LHCN-M2 (cell line): Measurements from ENCODE around the gene SCN4B. TPM values are rescaled to one million over a fixed set of nuclear protein-coding genes. Genes with fewer than 3 reads are reported as not detected.
A peak's percentile ranks its signal among the peaks of the same experiment; 100 is the strongest.

Experiments used
- DNase-seq: peaks from one replicate; pipeline ENCODE4 v3.0.0-alpha.2; 2012; ENCODE audit warnings: low read depth
- total RNA-seq: library from RNA; depleted of rRNA; stranded (reverse); fragments of >200 nt; gene quantifications from 2 replicates; pipeline ENCODE4 v1.2.3, GENCODE V29; 2014

SCN4B gene
- total RNA-seq, 1 experiment from 2014 or later = not detected

DNA sequence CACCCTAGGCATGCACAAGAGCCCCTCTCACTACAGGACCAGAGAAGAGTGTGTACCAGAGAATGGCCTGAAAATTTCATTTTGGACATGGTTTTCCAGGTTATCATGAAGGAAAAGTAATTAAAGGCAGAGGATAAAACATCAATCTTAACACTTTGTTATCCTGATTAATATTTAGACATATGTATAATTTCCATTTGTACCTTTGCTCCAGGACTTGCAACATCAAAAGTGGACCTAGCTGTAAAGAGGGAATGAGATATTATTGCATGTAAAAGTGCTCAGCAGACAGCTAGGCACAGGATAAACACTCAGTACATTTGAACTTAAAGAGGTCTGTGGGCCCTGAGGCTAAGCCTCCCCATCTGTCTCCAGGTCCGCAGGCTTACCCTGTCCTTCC is 2.0 kb upstream of the SCN4B start:
- no peak for DNase-seq

DNA sequence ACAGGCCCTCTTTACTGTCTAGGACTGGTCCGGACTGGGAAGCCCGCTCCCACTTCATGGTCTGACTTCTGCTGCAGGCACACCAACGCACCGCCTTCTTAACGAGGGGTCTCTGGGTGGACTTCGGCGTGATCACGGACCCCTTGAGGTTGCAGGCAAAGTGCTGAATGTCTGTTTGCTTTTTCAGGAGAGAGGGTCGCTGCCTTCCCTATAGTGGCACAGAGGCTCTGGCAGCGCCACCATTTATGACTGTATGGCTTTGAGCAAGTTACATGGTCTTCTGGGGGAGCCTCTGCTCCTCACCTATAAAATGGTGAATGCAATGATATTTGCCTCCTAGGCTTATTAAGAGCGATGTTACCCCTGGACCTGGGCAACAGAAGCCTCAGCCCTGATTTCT is 1.4 kb upstream of the SCN4B start:
- DNase-seq = no peak

DNA sequence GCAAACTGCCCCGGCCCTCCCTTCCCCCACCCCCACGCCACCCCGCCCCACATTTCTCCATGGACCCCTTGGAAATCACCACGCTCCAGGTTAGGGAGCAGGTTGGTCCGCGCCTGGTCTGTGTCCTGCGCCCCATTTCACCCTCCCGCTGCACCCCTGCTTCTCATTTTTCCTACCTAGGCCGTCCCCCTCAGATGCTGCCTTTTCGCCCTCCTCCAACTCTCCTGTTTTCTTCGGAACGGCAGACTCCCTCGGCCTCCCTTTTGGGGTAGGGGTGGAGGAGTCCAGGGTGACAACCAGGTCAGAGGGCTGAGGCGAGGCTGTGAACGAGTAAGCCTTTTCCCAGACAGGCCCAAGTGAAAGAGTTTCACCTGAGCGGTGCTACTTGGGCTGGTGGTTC is 893 bp upstream of the SCN4B start:
- no peak for DNase-seq

DNA sequence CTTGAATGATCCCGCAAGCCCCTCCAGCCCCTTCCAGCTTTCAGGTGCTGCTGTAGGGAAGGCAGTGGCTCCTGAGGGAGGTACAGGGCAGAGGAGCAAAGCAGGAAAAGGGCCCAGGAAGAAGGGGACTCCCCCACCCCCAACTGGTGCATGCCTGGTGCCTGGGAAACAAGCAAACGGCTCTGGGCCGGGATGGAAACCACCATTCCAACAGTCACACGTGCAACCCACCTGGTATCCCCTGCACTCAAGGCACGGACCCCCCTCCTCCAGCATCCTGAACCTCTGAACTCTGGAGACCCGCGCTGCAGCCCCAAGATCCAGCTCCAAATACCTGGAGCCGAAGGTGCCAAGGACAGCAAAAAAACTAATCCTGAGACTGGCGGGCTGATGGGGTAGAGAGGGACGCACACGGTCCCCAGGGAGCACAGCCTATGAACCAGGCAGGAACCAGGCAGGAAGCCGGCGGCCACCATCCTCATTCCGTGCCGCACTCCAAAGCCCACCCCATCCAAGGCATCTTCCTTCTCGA is 537 bp downstream of the SCN4B start:
- DNase-seq = no peak

DNA sequence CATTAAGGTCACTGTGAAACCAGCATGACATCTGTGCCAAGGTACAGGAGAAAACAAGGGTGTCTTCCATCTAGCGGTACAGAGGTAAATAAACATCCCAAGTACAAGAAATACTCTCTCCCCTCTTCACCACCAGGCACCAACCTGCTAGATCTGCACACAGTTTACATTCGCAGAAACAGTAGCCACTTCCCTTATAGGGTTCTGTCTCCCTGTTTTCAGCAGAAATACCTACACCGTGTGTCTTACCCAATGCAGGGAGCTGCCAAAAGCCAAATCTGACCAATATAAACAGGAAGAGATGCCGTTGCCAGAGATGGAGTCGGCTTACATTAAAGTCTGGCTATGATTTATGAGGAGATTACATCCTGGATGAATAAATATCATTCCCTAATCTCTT is 1.2 kb downstream of the SCN4B start:
- no peak for DNase-seq

DNA sequence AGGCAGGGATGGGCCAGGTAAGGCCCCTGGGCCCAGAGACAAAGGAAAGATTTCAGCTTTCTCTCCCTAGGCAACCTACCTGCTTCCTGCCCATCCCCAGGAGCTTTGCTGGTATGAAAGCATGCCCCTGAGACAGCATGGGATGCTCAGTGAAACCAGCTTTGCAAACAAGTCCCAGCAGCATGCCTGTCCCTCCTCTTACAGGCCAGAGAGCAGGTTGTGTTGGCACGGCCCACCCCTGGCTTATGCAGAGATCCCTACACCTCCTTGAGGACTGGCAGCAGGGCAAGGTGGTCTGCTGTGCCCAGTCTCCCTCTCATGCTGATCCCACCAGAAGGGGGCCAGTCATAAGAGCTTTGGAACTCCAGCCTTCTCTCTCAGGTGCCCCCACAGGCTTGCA is 3.1 kb downstream of the SCN4B start:
- no peak for DNase-seq

DNA sequence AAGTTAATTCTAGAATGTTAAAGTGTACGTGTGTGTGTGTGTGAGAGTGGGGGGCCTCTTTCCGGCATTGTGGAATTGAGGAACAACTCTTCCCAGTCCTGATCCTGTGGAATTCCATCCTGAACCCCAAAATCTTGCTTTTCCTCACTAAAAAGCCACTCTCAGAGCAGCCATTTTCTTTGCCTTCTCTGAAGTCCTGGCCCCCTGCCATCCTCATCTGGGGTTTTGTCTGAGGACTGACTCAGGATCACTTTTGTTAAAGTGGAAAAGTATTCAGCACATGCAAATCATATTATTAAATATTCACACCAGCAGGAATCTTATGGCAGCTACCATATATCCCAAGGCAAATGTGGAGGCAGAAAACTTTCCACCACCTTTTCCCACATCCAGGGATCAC is 3.8 kb downstream of the SCN4B start:
- no peak for DNase-seq

DNA sequence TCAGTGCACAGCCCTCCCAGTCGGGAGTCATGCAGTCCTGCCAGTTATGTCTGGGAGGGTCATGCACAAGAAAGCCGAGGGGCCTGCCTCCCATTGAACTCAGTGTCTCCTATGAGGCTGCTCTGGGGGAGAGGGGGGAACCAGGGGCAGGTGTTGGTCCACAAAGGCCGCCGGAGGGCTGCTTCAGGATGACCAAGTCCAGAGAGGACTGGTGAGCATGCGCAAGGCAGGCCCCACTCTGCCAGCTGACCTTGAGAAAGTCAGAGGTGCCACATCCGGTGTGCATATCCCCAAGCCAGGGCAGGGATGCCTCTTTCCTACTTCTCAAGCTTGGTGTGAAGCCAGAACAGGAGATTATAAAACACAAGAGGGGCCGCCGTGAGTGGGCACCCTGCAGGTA is 4.4 kb downstream of the SCN4B start:
- DNase-seq = no peak

DNA sequence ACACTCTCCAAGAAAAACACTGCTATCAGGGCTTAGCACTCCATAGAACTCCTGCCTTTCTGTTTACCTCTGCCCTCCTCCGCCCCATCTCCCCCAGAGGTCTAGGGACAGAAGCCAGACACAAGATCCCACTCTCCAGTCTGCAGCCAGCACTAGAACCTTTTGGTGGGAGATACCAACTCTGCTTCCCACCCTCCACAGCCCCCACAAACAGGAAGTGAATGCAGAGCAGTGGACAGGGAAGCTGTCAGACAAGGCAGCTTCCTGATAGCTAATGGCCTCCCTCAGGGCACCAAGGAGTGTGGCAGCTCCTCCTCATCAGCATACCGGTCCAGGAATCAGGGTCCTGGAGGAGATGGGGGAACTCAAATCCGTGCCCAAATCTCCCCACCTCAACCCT is 5.1 kb downstream of the SCN4B start:
- no peak for DNase-seq

DNA sequence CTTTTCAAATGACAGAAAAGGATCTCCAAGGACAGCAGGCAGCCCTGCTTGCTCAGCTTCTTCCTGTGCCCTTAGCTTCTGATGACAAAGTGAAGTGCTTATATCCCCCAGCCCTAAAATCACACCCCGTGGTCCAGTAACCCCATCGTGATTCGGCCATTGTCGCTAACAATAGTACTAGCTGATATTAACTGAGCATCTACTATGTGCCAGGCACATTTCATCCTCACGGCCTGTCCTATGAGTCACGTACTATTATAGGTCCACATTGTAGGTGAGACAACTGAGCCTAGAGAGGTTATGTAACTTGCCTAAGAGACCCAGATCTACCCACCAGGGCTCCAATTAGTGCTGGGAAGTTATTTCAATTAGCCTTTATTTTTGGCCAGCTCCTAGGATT is 6.1 kb downstream of the SCN4B start:
- DNase-seq = no peak

DNA sequence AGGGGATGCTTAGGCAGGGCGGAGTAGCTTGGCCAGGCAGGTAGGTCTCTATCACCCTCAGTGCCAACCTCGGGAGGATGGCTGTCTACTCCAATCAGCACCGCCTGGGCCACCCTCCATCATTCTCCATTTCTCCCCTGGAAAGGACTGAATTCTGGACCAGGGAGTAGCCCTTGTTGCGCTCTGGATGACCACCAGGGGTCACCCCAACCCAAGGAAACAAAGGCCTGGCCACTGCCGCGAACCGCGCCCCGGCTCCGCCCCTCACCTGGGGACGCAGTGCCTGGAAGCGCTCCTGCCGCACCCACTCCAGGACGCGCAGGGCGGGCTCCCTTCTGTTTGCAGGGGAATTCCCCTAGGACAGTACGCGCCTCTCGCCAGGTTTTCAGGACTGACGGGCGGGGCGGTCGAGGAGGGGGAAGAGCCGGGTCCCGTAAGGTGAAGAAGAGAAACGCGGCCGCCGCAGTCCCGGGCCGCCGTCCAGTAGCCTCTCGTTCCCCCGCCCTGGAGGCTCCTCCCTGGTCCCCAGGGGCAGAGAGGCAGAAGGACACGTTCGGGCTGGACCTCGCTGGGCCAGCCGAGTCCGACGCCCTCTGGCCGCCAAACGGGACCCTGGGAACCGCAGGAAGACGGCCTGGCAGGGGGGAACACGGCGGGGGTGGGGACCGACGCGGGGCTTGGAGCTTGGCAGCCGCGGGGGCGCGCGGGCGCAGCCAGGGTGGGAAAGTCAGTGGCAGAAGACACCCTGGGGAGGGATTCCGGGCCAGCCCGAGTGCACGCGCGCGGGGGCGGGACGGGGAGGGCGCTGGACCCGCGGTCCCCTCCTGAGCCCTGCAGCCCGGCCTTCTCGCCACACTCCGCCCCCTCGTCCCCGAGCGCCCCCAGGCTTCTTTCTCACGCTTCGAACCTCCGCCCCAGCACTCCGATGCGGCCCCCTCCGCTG is 7.1 kb downstream of the SCN4B start:
- DNase-seq = peak; percentile 35

DNA sequence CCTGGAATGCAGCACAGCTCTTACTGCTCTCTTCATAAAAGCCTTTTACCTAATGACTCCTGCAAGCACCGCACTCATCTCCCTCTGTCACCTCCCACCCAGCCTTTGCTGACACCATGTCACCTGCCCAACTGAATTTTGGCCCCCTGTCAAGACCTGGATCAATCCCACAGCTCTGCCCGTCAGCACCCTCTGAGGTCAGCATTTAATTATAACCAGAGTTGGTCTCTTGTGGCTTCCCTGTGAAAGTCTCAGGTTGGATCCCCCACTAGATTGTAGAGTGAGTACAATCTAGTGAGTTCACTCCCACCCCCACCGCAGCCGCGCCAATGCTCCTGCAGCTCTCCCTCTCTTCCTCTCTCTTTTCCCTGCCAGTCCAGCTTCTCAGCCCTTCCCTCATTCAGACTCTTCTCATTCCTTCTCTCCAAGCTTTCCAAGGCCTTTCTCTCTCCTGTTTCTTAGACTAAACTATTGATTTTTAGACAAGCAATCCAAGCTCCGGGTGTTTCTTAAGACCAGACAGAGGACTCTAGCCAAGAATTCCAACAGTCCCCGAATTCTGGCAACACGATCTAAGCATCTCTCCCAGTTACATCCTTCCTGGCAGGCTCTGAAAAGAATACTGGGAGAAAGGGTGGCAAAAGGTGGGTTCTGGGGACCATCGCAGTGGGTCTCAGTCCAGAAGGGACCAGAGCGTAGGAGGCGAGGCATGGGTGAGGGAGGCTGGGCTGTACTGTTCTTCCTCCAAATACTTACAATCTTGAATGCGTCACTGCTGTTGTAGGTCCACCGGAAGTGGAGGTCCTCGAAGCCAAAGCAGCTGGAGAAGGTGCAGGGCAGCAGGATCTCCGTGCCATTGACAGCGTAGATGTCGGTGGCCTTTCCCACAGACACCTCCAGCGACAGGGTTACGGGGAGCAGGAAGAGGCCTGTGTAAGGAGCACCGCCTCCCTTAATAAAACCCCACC is 8.0 kb downstream of the SCN4B start:
- DNase-seq = no peak

DNA sequence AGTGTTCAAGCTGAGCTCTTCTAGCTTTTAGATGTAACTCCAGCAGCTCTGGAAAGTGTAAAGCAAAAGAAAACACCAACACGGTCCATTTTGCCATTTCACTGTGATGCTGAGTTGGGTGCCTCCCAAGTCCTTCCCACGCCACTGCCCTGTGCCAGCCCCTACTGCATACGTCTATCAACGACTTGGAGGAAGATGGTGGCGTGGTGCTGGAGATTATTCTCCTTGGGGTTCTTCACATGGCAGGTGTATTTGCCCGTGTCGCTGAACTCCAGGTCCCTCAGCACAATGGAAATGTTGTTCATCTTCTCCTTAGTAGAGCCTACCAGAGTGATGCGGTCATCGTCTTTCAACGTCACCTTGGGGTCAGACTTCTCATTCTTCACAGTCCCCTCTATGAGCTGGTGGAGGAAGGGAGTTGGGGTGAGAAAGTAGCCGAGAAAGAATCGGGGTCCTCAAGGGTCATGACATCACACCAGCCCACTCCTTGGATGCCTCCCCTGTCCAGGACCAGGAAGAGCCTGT is 8.9 kb downstream of the SCN4B start:
- DNase-seq = no peak

DNA sequence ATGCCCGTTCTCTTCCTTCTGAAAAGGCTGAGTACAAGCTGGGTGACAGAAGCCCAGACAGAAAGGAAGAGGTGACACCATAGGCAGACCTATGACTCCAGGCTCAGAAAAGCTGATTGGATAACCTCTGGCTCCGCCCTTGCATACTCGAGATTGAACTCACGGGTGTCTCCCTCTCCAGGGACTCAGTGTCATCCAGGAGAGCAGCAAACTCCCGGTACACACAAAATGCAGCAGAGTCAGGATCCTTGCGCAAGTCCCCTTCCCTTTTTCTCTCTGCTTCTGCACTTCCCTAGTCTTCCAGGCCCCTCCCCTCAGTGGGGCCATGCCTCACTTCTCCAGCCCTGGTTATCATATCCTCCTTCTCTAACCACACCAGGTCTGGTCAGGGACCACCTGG is 9.8 kb downstream of the SCN4B start:
- DNase-seq = no peak

DNA sequence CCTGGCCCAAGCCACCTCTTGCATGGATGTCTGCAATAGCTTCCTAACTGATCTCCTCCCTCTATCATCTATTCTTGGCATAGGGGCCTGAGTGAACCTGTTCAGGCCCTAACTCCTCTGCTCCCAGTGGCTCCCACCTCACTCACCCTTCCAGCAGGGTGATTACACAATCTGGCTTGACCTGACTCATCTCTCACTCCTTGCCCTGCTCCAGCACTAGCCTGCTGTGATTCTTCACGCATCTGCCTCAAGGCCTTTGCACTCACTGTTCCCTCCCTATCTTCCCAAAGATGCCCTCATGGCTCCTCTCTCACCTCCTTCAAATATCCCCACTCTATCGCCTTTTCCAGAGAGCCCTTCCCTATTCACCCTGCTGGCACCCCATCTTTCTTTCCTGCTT is 10.5 kb downstream of the SCN4B start:
- DNase-seq = no peak

DNA sequence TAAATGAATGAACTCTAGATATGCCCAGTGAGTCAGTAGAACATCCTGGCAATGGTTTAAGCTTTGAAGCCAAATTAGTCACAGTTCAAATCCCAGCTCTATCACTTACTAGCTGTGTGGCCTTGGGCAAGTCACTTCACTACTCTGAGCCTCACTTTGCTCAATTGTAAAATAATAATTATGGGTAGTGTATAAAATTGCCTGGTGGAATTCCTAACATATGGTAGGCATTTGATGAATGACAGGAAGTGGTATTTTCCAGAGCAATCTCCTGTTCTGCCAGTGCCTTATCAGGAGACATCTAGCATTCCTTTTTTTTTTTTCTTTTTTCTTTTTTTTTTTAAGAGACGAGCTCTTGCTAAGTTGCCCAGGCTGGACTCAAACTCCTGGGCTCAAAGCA is 13.0 kb downstream of the SCN4B start:
- DNase-seq = no peak

DNA sequence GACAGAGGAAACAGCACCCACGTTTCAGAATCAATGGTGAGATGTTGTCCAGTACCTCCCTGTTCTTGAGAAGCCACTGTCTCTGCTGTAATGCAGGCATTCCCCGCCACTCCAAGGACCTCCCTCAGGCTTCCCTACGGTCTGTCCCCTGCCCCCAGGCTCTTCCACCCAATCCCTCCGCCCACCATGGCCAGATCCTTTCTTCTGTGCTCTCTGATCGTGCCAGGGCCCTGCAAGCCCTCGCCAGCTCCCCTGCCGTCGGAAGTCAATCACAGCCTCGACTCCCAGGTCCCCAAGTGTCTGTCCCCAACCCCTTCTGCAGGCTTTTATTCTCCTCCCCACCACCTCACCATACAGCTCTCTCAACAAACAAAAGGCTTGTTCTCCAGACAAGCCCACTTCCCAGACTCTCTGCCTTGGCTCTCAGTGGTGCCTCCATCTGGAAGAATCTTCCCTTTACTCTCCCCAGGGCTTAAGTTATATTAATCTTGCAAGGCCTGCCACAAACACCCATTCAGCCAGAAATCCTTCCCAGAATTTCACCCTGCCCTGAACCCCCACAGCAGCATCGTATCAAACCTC is 13.7 kb downstream of the SCN4B start:
- no peak for DNase-seq

DNA sequence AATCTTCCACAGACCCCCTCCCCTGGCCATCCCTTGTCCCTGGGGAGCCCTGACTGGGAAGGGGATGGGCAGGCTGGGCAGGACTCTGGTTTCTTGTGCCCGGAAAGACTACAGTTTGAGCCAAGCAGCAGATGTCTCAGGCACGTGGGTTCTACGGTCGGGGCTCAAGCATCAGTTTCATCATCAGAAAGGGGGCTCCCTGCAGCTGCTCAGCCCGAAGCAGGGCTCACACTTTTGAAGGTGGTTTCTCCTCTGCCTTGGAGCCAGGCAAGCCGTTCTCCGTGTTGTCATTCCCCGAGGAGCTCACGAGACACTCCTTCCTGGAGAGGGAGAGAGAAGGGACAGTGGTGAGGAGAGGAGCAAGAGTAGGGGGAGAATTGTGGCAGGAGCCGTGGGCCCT is 15.8 kb downstream of the SCN4B start:
- DNase-seq = no peak

DNA sequence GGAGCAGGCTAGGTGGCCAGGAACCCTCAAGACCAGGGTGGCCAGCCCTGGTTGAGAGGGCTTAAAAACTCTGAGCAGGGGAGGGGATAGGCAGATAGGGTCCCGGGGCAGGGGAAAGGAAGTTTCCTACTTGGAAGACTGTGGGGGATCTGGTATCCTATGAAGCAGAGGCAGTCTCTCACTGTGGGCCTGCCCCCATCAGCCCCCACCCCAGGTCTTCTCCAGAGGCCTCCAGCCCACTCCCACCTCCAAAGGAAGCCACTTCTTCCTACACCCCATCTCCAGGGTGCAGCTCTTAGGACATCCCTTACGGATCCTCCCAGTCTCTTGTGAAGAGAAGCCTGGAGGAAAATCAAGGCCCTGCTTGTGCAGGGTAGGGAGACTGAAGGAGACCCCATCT is 16.3 kb downstream of the SCN4B start:
- no peak for DNase-seq

DNA sequence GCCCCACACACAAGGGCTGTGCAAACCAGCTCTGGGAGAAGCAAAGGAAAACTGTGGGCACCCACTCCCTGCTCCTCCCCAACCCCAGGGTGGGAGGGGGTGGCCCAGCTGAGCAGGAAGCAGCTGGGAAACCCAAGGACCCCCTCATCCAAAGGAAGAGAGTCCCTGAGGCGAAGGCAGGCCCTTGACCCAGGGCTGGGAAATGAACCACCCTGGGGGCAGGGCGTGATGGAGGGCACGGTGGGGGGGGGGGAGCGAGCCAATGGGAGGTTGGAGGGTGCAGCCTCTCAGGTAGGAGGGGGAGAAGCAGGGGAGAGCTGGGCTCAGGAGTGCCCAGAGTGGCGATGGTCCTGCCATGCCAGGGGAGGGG is 16.8 kb downstream of the SCN4B start:
- no peak for DNase-seq

DNA sequence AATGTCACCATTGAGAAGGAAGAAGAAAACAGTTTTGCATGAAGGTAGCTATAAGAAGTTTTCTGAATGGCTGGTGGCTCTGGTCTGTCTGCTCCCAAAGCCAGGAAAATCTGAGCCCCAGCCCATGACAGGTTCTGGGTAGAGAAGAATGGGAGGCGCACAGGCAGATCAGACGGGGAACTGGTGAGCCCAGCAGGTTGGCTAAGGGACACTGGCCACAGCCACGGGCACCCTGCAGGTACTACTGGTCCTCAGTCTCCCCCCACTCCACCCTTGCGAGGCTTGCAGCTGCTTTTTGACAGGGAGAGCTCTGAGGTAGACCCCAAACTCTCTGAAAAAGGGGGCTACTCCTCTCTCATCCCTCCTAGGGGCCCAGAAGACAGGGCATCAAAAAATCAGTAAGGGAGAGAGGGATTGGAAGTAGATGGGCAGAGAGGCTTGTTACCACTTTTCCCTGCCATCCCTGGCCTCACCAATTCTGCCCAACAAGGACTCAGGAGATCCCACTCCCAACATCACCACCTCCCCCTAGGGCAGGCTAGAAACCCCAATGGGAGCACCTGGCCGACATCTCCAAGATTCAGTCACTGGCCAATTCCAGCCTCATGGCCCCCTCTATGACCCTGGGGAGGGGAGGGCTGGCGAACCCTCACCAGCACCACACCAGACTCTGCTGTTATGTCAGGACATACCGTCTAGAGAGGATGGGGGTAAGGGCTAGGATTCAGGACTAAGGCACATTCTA is 17.4 kb downstream of the SCN4B start:
- no peak for DNase-seq
